B cell (primary cell): ENCODE measurements around the gene HARBI1. TPM values are rescaled to one million over a fixed set of nuclear protein-coding genes. Genes with fewer than 3 reads are reported as not detected.

ENCODE experiments used
- ATAC-seq: fragments of 200-7000 bp; cut with Tn5 transposase; one replicate; pipeline ENCODE4 v1.10.0; 2021; ENCODE audit warnings: low read depth, mild to moderate bottlenecking, moderate number of reproducible peaks, moderate library complexity
- CTCF ChIA-PET: fragments of 350-600 bp; sonication (Branson Sonifier 250); formaldehyde crosslinking; loops from one replicate; lab custom pipeline; 2021; ENCODE audit warnings: antibody characterized with exemption, inconsistent platforms; lab: Charles Lee
- POLR2A ChIA-PET: fragments of 350-600 bp; sonication (Branson Sonifier 250); formaldehyde crosslinking; loops from one replicate; lab custom pipeline; 2021; ENCODE audit warnings: antibody characterized with exemption; lab: Charles Lee
- DNase-seq: peaks from one replicate; pipeline ENCODE4 v3.0.0; 2013
- H2AFZ ChIP-seq: 2 replicates; pipeline ENCODE4 v1.6.1; 2012; ENCODE audit warnings: mild to moderate bottlenecking, low read depth, low read length; ENCODE audit not compliant: insufficient read depth, poor library complexity, severe bottlenecking
- H3K27ac ChIP-seq, 2 donors: 1 replicate in 1 of 2; 2 replicates in 1 of 2; pipeline ENCODE4 v1.5.1; 2012 to 2013; ENCODE audit warnings: low read length in 2 of 2, mild to moderate bottlenecking in 2 of 2, moderate library complexity in 1 of 2
- H3K27me3 ChIP-seq, 4 experiments: fragments of 200-600 bp in 1 of 4; sonication (generic) in 1 of 4; replicated peaks in 1 of 4; 1 replicate in 2 of 4; 2 replicates in 2 of 4; pipeline versions ENCODE4 v1.6.1 to v1.7.0; 2013 to 2016; ENCODE audit warnings: low read length in 3 of 4, mild to moderate bottlenecking in 2 of 4, mixed read lengths in 1 of 4, moderate library complexity in 1 of 4; ENCODE audit not compliant: insufficient read depth in 4 of 4, control insufficient read depth in 3 of 4; ENCODE audit errors: control extremely low read depth in 1 of 4
- H3K36me3 ChIP-seq, 2 experiments: replicated peaks in 1 of 2; 1 replicate in 1 of 2; 2 replicates in 1 of 2; pipeline versions ENCODE4 v1.6.1 to v1.7.1; 2013; ENCODE audit warnings: low read length in 1 of 2; ENCODE audit not compliant: insufficient read depth in 2 of 2, control insufficient read depth in 1 of 2; ENCODE audit errors: control extremely low read depth in 1 of 2, extremely low read depth in 1 of 2
- H3K4me1 ChIP-seq, 2 donors: fragments of 200-600 bp in 1 of 2; sonication (generic) in 1 of 2; 1 replicate in 1 of 2; 2 replicates in 1 of 2; pipeline versions ENCODE4 v1.5.1 to v1.6.1; 2013 to 2017; ENCODE audit warnings: low read length in 2 of 2; ENCODE audit not compliant: control insufficient read depth in 2 of 2, insufficient read depth in 2 of 2
- H3K4me2 ChIP-seq: replicated peaks from 2 replicates; pipeline ENCODE3; 2012; ENCODE audit warnings: mild to moderate bottlenecking, low read depth, low read length; ENCODE audit not compliant: poor library complexity, severe bottlenecking
- H3K4me3 ChIP-seq, 5 experiments: fragments of 200-600 bp in 1 of 5; sonication (generic) in 1 of 5; 1 replicate in 3 of 5; 2 replicates in 2 of 5; pipeline versions ENCODE4 v1.5.1 to v1.7.0; 2011 to 2016; ENCODE audit warnings: low read length in 4 of 5, mild to moderate bottlenecking in 4 of 5, low read depth in 2 of 5, control low read depth in 1 of 5, moderate library complexity in 1 of 5; ENCODE audit not compliant: insufficient read depth in 1 of 5; ENCODE audit errors: control extremely low read depth in 1 of 5, extremely low read depth in 1 of 5
- H3K79me2 ChIP-seq: fragments of 200-600 bp; sonication (generic); one replicate; pipeline ENCODE4 v1.6.0; 2016; ENCODE audit warnings: low read length; ENCODE audit not compliant: control insufficient read depth, insufficient read depth
- H3K9ac ChIP-seq: fragments of 200-600 bp; sonication (generic); 2 replicates; pipeline ENCODE4 v1.6.1; 2017; ENCODE audit warnings: mild to moderate bottlenecking, low read length, moderate library complexity
- H3K9me3 ChIP-seq, 3 donors: one replicate each; pipeline versions ENCODE4 v1.6.1 to v1.7.1; 2013; ENCODE audit warnings: low read length in 2 of 3; ENCODE audit not compliant: control insufficient read depth in 2 of 3, insufficient read depth in 1 of 3; ENCODE audit errors: control extremely low read depth in 1 of 3
- H4K20me1 ChIP-seq: 2 replicates; pipeline ENCODE4 v1.6.0; 2012; ENCODE audit warnings: mild to moderate bottlenecking, low read length; ENCODE audit not compliant: insufficient read depth, control insufficient read depth, poor library complexity, severe bottlenecking
- H3K27ac Mint-ChIP-seq: one replicate; pipeline ENCODE4 v1.8.0; 2021; ENCODE audit warnings: mixed read lengths
- H3K27me3 Mint-ChIP-seq: one replicate; pipeline ENCODE4 v1.8.0; 2021; ENCODE audit warnings: mixed read lengths
- H3K4me1 Mint-ChIP-seq: one replicate; pipeline ENCODE4 v1.8.0; 2021; ENCODE audit warnings: mixed read lengths
- H3K4me3 Mint-ChIP-seq: one replicate; pipeline ENCODE4 v1.8.0; 2021; ENCODE audit warnings: mixed read lengths
- H3K9me3 Mint-ChIP-seq: one replicate; pipeline ENCODE4 v1.8.0; 2022; ENCODE audit warnings: mixed read lengths; ENCODE audit not compliant: insufficient read depth
- EZH2 ChIP-seq: IDR thresholded peaks from 2 replicates; pipeline ENCODE4 v1.6.1; 2012; ENCODE audit warnings: borderline replicate concordance, low read depth, mild to moderate bottlenecking, moderate library complexity, low read length; ENCODE audit not compliant: insufficient read depth, poor library complexity, severe bottlenecking
- WGBS: methylation state at CpG from one replicate; pipeline ENCODE4 v1.1.5; 2013; ENCODE audit warnings: missing lambda C conversion rate; ENCODE audit not compliant: insufficient coverage; 5-methylcytosine and 5-hydroxymethylcytosine counted together
- intact Hi-C: fragments of 100-400 bp; cut with micrococcal nuclease; formaldehyde crosslinking; loops from one replicate; pipeline ENCODE4 v1.10.0; 2022
- polyA plus RNA-seq: library from polyadenylated mRNA; depleted of rRNA; stranded (reverse); fragments of >200 nt; gene quantifications from 2 replicates; pipeline ENCODE4 v1.2.3, GENCODE V29; 2012
- total RNA-seq, 2 donors: library from RNA; stranded (reverse); fragments of 120-200 nt in 1 of 2; gene quantifications; 1 replicate in 1 of 2; 2 replicates in 1 of 2; pipeline versions ENCODE4 v1.2.3 to v1.2.4, GENCODE V29; 2013 to 2022
- TF ChIP-seq, protein P1 (sequence below): fragments of 200-600 bp; IDR thresholded peaks from one replicate; pipeline ENCODE4 v1.8.0; 2022; ENCODE audit warnings: antibody characterized with exemption, mild to moderate bottlenecking

HARBI1 gene
- total and polyA plus RNA-seq, 2 donors (not counting 1 experiment from before 2014, with no cell fraction given) = 7.7 to 8.0 TPM

DNA sequence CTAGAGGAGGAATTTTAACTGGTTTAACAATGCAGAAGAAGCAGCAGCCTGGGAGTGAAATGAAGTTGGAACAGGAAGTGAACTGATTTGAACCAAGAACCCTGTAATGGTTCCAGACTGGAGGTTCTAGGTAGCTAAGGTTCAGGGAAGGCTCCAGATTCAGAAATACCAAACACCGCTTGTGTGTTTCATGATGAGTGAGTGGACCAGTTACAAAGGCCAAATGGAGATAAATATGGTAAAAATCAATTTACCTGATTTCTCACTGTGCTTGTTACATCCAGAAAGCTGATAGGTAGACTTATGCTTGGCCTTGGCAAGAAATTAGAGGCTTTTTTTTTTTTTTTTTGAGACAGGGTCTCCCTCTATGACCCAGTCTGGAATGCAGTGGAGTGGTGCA, 13.2 kb upstream of the HARBI1 start:
- ChIA-PET POLR2A (no interaction called here), CTCF (interaction anchor here (0.7 to 1.4 kb wide), 2 partner anchors 13 to 241 kb away, joined by 3 read pairs; no protein-coding TSS in a partner anchor)
- no peak for ATAC-seq
- Histone ChIP-seq H2AFZ (no peak overlapping the region), H3K9me3 (no peaks in the 10 kb centered on the region), H3K27me3 (no peaks in the 10 kb centered on the region), H3K27ac (no peak overlapping the region), H3K9ac (no peak overlapping the region), H3K4me2 (no peak overlapping the region), H3K79me2 (peaks cover 71% of the 10 kb centered on the region), H3K4me1 (no peaks in the 10 kb centered on the region), H3K4me3 (no peak overlapping the region), H3K36me3 (peaks cover 7 to 36% of the 10 kb centered on the region in 2 experiments), H4K20me1 (peaks cover 16% of the 10 kb centered on the region)
- no CpG with 5 or more reads among the region's 1 CpG for WGBS
- no peaks in the 10 kb centered on the region for H3K27me3 Mint-ChIP-seq
- H3K9me3 Mint-ChIP-seq = no peaks in the 10 kb centered on the region
- no peak for TF ChIP-seq EZH2
- intact Hi-C loops = no loop called here
- no peak overlapping the region for H3K27ac Mint-ChIP-seq
- H3K4me3 Mint-ChIP-seq = no peak overlapping the region
- peaks cover 3% of the 10 kb centered on the region for H3K4me1 Mint-ChIP-seq
- no peak for DNase-seq

DNA sequence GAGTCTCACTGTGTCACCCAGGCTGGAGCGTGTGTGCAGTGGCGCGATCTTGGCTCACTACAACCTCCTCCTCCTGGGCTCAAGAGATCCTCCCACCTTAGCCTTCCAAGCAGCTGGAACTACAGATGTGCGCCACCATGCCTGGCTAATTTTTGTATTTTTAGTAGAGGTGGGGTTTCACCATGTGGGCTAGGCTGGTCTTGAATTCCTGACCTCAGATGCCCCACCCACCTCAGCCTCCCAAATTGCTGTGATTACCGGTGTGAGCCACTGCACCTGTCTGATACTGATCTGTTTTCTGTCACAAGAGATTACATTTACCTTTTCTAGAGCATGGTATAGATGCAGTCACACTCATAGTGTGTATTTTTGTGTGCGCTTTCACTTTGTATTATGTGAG, 11.9 kb upstream of the HARBI1 start:
- Mint-ChIP-seq H3K4me3 (no peak overlapping the region), H3K4me1 (peaks cover 8% of the 10 kb centered on the region), H3K27ac (no peak overlapping the region), H3K9me3 (no peaks in the 10 kb centered on the region), H3K27me3 (no peaks in the 10 kb centered on the region)
- no peak overlapping the region for H3K4me3 ChIP-seq
- intact Hi-C loops = no loop called here
- H3K9ac ChIP-seq = no peak overlapping the region
- H3K4me1 ChIP-seq = no peaks in the 10 kb centered on the region
- DNase-seq (no peak), ATAC-seq (no peak)
- no peaks in the 10 kb centered on the region for H3K9me3 ChIP-seq
- H3K27ac ChIP-seq = no peak overlapping the region
- H4K20me1 ChIP-seq = peaks cover 24% of the 10 kb centered on the region
- H3K79me2 ChIP-seq = peaks cover 79% of the 10 kb centered on the region
- CTCF ChIA-PET = no interaction called here
- TF ChIP-seq EZH2 = no peak
- TF ChIP-seq, protein P1, sequence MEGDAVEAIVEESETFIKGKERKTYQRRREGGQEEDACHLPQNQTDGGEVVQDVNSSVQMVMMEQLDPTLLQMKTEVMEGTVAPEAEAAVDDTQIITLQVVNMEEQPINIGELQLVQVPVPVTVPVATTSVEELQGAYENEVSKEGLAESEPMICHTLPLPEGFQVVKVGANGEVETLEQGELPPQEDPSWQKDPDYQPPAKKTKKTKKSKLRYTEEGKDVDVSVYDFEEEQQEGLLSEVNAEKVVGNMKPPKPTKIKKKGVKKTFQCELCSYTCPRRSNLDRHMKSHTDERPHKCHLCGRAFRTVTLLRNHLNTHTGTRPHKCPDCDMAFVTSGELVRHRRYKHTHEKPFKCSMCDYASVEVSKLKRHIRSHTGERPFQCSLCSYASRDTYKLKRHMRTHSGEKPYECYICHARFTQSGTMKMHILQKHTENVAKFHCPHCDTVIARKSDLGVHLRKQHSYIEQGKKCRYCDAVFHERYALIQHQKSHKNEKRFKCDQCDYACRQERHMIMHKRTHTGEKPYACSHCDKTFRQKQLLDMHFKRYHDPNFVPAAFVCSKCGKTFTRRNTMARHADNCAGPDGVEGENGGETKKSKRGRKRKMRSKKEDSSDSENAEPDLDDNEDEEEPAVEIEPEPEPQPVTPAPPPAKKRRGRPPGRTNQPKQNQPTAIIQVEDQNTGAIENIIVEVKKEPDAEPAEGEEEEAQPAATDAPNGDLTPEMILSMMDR = no peak
- peaks cover 8 to 47% of the 10 kb centered on the region in 2 experiments for H3K36me3 ChIP-seq
- no peak overlapping the region for H2AFZ ChIP-seq
- POLR2A ChIA-PET = no interaction called here
- H3K4me2 ChIP-seq = no peak overlapping the region
- 100% methylated on average over 1 of the region's 6 CpGs for WGBS
- no peaks in the 10 kb centered on the region for H3K27me3 ChIP-seq
